GM19240 (cell line): ENCODE data around the gene SORT1.

Experiments
- DNase-seq: peaks from one replicate; pipeline ENCODE4 v3.0.0; 2011; ENCODE audit warnings: low spot score; ENCODE audit not compliant: insufficient read length

Gene SORT1

DNA sequence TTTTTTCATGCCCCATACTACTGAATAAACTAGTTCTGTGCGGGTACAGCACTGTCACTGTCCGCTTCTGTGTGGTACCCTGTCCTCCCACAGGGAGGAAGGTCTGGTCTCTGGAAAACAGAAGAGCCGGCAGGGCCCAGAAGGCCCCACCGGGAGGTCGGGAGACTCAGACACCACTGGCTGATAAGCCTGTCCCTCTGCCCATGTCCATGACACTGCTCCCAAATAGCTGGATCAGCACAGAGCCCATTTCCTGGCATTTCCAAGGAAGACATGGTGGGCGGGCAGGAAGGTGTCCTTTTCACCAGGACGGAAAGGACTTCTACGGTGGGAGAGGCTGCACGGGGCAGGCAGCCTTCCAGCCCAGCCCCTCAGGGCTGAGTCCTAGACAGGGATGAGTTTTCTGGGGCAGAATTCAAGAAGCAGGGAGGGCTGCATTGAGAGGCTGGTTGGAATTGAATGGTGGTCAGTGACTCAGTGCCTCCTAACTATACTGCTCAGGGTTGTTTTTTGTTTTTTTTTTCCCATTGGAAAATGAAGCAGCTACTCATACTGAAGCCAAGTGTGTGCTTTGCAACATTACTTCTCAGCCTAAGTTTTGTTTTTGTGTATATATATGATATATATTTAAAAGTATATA, 121.9 kb downstream of the SORT1 start:
- DNase-seq, result no peak

DNA sequence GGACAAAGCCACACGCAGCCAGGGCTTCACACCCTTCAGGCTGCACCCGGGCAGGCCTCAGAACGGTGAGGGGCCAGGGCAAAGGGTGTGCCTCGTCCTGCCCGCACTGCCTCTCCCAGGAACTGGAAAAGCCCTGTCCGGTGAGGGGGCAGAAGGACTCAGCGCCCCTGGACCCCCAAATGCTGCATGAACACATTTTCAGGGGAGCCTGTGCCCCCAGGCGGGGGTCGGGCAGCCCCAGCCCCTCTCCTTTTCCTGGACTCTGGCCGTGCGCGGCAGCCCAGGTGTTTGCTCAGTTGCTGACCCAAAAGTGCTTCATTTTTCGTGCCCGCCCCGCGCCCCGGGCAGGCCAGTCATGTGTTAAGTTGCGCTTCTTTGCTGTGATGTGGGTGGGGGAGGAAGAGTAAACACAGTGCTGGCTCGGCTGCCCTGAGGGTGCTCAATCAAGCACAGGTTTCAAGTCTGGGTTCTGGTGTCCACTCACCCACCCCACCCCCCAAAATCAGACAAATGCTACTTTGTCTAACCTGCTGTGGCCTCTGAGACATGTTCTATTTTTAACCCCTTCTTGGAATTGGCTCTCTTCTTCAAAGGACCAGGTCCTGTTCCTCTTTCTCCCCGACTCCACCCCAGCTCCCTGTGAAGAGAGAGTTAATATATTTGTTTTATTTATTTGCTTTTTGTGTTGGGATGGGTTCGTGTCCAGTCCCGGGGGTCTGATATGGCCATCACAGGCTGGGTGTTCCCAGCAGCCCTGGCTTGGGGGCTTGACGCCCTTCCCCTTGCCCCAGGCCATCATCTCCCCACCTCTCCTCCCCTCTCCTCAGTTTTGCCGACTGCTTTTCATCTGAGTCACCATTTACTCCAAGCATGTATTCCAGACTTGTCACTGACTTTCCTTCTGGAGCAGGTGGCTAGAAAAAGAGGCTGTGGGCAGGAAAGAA, 122.9 kb downstream of the SORT1 start:
- DNase-seq, result no peak

DNA sequence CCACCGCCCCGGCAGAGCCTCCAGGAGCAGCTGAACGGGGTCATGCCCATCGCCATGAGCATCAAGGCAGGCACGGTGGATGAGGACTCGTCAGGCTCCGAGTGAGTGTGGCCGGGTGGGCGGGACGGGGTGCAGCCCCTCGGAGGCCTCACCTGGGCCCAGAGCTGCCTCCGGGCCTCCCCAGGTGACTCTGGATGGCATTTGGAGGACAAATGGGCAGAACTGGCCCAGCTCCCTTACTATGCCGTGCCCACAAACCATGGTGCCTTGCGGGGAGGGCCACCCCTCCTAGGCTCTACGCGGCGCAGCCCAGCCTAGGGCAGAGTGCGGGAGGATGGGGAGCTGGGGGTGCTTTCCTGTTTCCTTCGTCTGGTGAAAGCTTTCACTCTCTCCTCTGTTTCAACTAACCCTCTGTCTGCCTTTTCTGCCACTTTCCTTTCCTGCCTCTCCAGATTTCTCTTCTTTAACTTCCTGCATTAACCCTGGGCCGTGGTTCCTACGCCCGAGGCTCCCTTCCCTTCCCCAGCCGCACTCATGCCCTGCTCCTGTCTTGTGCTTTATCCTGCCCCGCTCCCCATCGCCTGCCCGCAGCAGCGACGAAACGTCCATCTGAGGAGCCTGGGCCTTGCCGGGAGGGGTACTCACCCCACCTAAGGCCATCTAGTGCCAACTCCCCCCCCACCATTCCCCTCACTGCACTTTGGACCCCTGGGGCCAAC, 124.0 kb downstream of the SORT1 start:
- DNase-seq, result no peak

DNA sequence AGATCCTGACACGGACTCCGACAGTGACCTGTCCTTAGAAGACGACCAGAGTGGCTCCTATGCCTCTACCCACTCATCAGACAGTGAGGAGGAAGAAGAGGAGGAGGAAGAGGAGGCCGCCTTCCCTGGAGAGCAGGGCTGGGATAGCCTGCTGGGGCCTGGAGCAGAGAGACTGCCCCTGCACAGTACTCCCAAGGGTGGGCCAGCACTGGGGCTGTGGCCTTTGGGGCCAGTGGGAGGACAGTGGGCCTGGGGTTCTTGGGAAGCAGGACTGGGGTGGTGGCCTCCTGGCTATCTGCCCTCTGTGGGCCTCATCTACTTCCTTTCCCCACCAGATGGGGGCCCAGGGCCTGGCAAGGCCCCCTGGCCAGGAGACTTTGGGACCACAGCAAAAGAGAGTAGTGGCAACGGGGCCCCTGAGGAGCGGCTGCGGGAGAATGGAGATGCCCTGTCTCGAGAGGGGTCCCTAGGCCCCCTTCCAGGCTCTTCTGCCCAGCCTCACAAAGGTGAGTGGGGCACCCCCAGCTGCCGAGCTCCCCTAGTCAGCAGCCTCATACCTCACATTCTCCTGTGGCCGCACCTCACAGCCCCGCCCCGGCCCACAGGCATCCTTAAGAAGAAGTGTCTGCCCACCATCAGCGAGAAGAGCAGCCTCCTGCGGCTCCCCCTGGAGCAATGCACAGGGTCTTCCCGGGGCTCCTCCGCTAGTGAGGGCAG, 124.7 kb downstream of the SORT1 start:
- no peak for DNase-seq

DNA sequence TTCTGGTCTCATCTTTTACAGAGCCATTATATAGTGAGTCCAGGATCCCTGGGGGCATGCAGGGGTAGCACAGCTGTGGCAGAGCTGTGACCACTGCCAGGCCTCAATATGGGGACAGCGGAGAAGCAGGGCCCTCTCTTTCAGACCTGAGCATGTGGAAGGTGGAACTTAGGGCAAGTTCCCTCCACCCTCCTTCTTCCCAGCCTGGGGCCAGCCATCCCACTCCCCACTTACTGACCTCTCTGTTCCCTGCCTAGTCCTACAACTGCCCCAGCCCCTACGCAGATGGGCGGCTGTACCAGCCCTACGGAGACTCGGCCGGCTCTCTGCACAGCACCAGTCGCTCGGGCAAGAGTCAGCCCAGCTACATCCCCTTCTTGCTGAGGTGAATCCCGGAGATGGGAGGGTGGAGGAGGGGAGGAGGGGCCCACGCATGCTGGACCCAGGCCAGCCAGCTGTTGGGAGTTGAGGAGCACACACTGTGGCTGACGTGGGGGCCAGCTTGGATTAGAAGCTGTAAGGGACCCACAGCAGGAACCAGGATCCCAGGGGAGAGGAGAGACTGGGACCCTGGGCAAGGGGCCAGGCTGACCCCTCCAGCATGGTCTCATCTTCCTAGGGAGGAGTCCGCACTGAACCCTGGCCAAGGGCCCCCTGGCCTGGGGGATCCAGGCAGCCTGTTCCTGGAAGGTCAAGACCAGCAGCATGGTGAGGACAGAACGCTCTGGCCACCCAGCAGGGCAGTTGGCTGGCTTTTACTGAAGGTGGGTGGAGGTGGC, 125.5 kb downstream of the SORT1 start:
- no peak for DNase-seq

DNA sequence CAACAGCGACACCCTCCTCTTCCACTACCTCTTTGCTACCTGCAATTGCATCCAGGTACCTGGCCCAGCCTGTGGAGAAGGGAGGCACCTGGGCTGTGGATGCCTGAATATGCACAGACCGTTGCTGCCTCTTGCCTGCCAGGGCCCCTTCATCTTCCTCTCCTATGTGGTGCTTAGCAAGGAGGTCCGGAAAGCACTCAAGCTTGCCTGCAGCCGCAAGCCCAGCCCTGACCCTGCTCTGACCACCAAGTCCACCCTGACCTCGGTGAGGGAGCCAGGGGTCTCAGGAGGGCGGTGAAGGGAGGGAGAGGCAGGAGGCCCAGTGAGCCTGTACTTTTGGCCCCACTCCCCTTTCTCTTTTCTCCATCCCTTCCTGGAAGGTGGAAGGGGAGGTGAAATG, 126.3 kb downstream of the SORT1 start:
- no peak for DNase-seq

DNA sequence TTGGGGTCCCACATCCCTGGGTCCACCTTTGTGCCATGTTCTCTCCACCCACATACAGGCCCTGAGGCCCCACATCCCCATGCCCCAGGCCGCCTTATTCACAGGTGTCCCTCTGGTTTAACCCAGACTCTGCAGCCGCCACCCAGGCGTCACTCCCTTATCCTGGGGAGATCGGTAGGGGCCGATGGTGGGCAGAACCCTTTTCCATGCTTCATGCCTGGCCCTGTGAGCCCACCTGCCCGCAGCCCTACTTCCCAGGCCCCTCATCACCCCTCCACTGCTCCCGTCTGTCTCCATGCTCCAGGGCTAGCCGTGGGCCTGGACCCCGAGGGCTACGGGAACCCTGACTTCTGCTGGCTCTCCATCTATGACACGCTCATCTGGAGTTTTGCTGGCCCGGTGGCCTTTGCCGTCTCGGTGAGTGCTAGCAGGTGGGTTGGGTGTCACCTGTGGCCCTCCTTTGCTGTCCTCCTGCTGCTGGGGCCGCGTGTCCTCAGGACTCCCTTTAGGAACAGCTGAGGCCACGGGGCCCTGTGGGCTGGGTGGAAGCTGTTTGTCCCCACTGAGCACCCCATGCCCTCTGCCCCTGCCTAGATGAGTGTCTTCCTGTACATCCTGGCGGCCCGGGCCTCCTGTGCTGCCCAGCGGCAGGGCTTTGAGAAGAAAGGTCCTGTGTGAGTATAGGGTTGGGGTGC, 126.9 kb downstream of the SORT1 start:
- DNase-seq, result no peak

DNA sequence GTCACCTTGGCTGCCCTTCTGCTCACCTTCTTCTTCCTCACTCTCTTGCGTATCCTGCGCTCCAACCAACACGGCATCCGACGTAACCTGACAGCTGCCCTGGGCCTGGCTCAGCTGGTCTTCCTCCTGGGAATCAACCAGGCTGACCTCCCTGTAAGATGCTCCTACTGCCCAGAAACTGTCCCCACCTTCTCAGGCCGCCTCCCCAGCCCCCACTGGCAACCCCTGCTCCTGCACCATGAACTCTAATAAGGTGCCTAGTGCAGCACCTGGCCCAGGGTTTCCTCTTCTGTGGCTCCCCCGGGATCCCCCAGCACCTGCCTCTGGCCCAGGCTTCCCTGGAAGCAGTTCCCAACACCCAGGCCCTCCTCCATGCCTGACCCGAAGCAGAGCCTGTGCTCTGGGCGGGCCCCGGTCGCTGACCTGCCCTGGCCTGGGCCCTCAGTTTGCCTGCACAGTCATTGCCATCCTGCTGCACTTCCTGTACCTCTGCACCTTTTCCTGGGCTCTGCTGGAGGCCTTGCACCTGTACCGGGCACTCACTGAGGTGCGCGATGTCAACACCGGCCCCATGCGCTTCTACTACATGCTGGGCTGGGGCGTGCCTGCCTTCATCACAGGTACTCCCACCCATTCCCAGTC, 127.6 kb downstream of the SORT1 start:
- no peak for DNase-seq

DNA sequence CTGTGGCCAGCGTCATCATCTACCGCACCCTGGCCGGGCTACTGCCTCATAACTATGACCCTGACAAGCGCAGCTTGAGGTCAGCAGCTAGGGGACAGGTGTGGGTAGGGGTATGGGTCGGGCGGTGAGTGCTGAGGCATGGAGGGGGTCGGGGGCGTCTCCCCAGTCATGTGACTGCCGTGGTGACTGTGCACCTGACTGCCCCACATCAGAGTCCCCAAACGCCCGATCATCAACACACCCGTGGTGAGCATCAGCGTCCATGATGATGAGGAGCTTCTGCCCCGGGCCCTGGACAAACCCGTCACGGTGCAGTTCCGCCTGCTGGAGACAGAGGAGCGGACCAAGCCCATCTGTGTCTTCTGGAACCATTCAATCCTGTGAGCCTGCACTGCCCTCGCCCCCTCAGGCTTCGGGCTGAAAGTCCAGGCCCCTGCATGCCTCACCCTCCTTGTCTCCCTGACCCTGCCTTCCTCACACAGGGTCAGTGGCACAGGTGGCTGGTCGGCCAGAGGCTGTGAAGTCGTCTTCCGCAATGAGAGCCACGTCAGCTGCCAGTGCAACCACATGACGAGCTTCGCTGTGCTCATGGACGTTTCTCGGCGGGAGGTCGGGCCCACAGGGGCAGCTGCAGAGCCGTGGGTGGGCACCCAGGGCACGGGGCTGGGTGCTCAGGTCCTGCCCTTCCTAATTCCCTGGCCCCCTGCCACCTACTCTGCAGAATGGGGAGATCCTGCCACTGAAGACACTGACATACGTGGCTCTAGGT, 128.3 kb downstream of the SORT1 start:
- DNase-seq, result no peak

DNA sequence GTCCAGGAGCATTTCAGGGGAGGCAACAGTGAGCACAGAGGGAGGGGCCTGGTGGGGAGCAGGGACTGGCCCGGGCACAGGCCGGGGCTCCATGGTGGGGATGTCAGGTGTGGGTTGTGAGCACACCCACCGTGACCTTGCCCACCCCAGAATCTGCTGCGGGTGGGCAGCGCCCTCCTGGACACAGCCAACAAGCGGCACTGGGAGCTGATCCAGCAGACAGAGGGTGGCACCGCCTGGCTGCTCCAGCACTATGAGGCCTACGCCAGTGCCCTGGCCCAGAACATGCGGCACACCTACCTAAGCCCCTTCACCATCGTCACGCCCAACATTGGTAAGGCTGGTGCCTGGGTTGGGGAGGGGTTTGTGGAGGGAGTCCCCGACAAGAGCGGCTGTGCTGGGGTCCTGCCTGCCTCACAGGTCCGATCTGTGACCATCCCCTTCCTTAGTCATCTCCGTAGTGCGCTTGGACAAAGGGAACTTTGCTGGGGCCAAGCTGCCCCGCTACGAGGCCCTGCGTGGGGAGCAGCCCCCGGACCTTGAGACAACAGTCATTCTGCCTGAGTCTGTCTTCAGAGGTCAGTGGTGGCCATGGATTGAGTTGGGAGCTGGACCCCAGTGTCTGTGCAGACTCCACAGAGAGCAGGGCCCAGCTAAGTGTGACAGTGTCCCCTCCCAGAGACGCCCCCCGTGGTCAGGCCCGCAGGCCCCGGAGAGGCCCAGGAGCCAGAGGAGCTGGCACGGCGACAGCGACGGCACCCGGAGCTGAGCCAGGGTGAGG, 129.1 kb downstream of the SORT1 start:
- DNase-seq, result no peak

DNA sequence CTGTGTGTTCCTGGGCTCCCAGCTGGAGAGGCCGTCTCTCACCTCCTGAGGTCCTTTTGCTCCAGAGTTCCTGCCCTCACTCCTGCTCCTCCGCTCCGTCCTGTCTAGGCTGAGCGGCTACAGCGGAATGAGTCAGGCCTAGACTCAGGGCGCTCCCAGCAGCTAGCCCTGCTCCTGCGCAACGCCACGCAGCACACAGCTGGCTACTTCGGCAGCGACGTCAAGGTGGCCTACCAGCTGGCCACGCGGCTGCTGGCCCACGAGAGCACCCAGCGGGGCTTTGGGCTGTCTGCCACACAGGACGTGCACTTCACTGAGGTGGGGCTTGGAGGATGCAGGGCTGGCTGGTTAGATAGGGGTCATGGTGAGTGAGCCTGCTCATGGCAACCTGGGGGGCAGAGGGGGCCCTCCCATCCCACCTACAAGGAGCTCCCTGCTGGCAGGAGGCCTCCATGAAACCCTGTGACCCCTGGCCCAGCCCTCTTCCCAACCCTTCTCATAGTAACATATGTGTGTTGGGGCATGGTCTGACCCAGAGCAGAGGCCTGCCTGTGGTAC, 129.9 kb downstream of the SORT1 start:
- no peak for DNase-seq

DNA sequence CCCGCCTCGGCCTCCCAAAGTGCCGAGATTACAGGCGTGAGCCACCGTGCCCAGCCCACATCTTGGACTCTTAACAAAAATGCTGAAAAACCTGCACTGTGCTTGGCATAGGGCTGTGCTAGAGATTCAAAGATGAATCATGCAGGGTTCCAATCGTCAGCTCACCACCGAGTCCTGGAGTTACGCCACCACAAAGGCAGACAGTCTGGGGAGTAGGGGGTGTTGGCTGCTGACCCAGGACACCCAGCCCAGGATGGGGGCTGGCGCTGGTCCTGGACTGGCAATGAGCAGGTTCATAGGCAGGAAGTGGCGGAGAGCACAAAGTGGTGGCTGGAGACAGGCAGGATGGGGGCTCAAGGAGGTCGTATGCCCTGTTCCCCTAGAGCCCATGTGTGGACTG, 130.8 kb downstream of the SORT1 start:
- DNase-seq, result no peak

DNA sequence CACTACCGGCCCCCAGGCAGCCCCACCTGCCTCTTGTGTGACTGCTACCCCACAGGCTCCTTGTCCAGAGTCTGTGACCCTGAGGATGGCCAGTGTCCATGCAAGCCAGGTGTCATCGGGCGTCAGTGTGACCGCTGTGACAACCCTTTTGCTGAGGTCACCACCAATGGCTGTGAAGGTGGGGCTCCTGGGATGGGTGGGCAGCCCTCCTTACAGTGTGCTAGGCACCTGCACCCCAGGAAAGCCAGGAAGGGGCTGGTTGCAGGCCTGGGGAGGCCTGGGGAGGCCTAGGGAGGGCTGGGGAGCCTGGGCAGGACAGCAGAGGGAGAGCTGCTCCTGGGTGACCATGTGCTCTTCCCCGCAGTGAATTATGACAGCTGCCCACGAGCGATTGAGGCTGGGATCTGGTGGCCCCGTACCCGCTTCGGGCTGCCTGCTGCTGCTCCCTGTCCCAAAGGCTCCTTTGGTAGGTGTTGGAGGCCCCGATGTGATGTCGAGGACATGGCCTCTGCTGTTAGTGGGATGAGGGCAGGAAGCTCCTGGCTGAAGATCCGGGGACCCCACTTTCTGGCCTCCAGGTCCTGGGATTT, 131.9 kb downstream of the SORT1 start:
- DNase-seq, result no peak

DNA sequence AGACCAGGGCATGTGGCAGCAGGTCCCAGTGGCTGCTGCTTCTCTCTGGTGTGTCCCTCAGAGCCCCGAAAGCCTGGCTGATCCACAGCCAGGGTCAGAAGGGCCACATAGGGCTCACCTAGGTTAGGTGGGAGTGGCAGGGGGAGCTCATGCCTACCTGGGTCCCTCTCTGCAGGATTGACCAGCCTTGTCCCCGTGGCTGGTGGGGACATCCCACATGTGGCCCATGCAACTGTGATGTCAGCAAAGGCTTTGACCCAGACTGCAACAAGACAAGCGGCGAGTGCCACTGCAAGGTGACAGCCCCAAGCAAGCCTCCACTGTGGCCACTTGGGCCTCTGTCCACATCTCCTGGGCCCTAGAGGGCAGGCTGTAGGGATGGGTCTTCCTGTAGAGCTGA, 132.7 kb downstream of the SORT1 start:
- no peak for DNase-seq

DNA sequence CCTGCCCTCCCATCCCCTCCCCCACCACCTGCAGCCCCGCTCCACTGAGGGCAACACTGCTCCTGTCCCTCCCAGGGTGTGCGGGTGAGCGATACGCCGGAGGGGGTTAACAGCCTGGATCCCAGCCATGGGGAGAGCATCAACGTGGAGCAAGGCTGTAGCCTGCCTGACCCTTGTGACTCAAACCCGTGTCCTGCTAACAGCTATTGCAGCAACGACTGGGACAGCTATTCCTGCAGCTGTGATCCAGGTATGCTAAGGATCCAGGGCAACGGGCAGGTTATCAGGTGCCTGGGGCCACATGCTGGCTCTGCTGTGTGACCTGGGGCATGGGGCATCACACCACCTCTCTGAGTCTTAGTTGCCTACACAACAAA, 133.4 kb downstream of the SORT1 start:
- DNase-seq, result no peak

DNA sequence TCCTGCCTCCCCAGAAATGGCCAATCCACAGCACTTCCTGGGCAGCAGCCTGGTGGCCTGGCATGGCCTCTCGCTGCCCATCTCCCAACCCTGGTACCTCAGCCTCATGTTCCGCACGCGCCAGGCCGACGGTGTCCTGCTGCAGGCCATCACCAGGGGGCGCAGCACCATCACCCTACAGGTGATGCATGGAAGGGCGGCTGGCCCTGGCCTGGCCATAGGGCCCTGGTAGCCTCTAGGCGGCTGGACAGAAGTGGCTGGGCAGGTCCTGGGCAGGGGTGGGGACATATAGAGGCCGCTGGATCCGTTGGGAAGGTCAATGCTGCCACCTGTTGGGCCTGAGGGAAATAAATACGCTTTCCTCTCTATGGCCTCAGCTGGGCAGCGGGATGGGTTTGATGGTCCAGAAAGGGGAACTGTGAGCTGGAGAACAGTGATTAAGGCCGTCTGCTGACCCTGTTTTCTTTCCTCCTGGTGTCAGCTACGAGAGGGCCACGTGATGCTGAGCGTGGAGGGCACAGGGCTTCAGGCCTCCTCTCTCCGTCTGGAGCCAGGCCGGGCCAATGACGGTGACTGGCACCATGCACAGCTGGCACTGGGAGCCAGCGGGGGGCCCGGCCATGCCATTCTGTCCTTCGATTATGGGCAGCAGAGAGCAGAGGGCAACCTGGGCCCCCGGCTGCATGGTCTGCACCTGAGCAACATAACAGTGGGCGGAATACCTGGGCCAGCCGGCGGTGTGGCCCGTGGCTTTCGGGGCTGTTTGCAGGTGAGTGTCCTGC, 133.9 kb downstream of the SORT1 start:
- DNase-seq, result peak; percentile 91

DNA sequence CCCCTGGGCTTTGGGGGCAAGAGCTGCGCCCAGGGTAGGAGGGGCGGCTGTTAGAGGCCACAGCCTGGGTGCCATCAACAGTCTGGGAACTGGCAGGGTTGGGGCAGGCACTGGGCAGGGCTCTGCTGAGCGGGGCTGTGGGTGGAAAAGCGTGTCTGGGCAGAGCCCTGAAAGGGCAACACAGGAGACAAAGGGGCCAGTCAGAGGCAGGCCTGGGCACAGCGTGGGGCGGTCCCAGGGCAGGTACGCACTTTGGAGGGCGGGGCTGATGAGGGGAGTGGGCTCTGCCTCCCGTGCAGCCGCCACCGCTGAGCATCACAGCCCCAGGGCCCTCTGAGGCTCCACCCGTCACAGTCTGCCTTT, 134.5 kb downstream of the SORT1 start:
- DNase-seq, result no peak
